IMR-90 (cell line): ENCODE data around the gene ALDH8A1. TPM values are rescaled to one million over a fixed set of nuclear protein-coding genes. Genes with fewer than 3 reads are reported as not detected.

Experiments used
- ATAC-seq: fragments of 200-7000 bp; cut with Tn5 transposase; 2 replicates; pipeline ENCODE4 v1.9.1; 2020; ENCODE audit warnings: low read depth, mild to moderate bottlenecking, moderate library complexity
- BruUV-seq: library from RNA; stranded (reverse); fragments of 400-500 nt; replicated peaks from 2 replicates; lab custom pipeline; 2021; lab: Mats Ljungman, UMichigan
- CTCF ChIA-PET: fragments of 300-600 bp; formaldehyde crosslinking; extraction: SDS; loops from one replicate; lab custom pipeline; 2021; ENCODE audit warnings: antibody characterized with exemption; lab: Yijun Ruan, JAX
- POLR2A ChIA-PET: fragments of 300-600 bp; sonication (Branson Sonifier 250); formaldehyde crosslinking; loops from one replicate; lab custom pipeline; 2022; ENCODE audit warnings: antibody characterized with exemption; ENCODE audit not compliant: unreplicated experiment; lab: Charles Lee
- DNase-seq: peaks from one replicate; pipeline ENCODE4 v3.0.0; 2013
- H2AFZ ChIP-seq: replicated peaks from 2 replicates; pipeline ENCODE3; 2013; ENCODE audit warnings: low read length, mild to moderate bottlenecking; ENCODE audit not compliant: poor library complexity
- H2AK5ac ChIP-seq: 2 replicates; pipeline ENCODE4 v1.6.1; 2013; ENCODE audit warnings: low read depth, low read length, inconsistent platforms
- H2AK9ac ChIP-seq: replicated peaks from 2 replicates; pipeline ENCODE3; 2013; ENCODE audit warnings: mild to moderate bottlenecking, low read depth, low read length, moderate library complexity; ENCODE audit not compliant: poor library complexity
- H2BK120ac ChIP-seq: 2 replicates; pipeline ENCODE4 v1.6.1; 2013; ENCODE audit warnings: low read depth, low read length, inconsistent platforms
- H2BK15ac ChIP-seq: 3 replicates; pipeline ENCODE4 v1.6.1; 2013; ENCODE audit warnings: low read depth, low read length, inconsistent platforms
- H2BK20ac ChIP-seq: 2 replicates; pipeline ENCODE4 v1.6.1; 2013; ENCODE audit warnings: low read depth, mild to moderate bottlenecking, inconsistent platforms, low read length, moderate library complexity
- H2BK5ac ChIP-seq: 2 replicates; pipeline ENCODE4 v1.6.1; 2013; ENCODE audit warnings: mild to moderate bottlenecking, low read depth, low read length, inconsistent platforms; ENCODE audit not compliant: poor library complexity, severe bottlenecking
- H3K14ac ChIP-seq: replicated peaks from 2 replicates; pipeline ENCODE4 v1.6.1; 2013; ENCODE audit warnings: low read depth, low read length, inconsistent platforms
- H3K18ac ChIP-seq: 2 replicates; pipeline ENCODE4 v1.6.1; 2013; ENCODE audit warnings: low read depth, low read length, control low read depth
- H3K23ac ChIP-seq: 2 replicates; pipeline ENCODE4 v1.6.1; 2013; ENCODE audit warnings: low read depth, low read length, inconsistent platforms
- H3K27ac ChIP-seq: 2 replicates; pipeline ENCODE4 v1.5.1; 2013; ENCODE audit warnings: mild to moderate bottlenecking, control low read depth, low read length; ENCODE audit not compliant: insufficient read depth
- H3K27me3 ChIP-seq: 2 replicates; pipeline ENCODE4 v1.6.1; 2013; ENCODE audit warnings: low read length; ENCODE audit not compliant: control insufficient read depth, insufficient read depth
- H3K36me3 ChIP-seq: 2 replicates; pipeline ENCODE4 v1.6.1; 2013; ENCODE audit warnings: low read length, mixed read lengths; ENCODE audit not compliant: control insufficient read depth, insufficient read depth
- H3K4ac ChIP-seq: 2 replicates; pipeline ENCODE4 v1.6.1; 2013; ENCODE audit warnings: low read depth, low read length, inconsistent platforms
- H3K4me1 ChIP-seq: 2 replicates; pipeline ENCODE4 v1.6.1; 2013; ENCODE audit warnings: low read length, mixed read lengths; ENCODE audit not compliant: control insufficient read depth, insufficient read depth
- H3K4me2 ChIP-seq: 2 replicates; pipeline ENCODE4 v1.6.1; 2013; ENCODE audit warnings: low read depth, mild to moderate bottlenecking, control low read depth, low read length, moderate library complexity
- H3K4me3 ChIP-seq: 2 replicates; pipeline ENCODE4 v1.5.1; 2013; ENCODE audit warnings: low read depth, mild to moderate bottlenecking, control low read depth, low read length, moderate library complexity; ENCODE audit not compliant: insufficient read depth
- H3K56ac ChIP-seq: 2 replicates; pipeline ENCODE4 v1.6.1; 2013; ENCODE audit warnings: low read length, inconsistent platforms; ENCODE audit not compliant: insufficient read depth; ENCODE audit errors: extremely low read depth
- H3K79me1 ChIP-seq, 2 experiments: 2 replicates each; pipeline ENCODE4 v1.6.1; 2013; ENCODE audit warnings: low read length in 2 of 2, inconsistent platforms in 1 of 2, low read depth in 1 of 2
- H3K9ac ChIP-seq: 2 replicates; pipeline ENCODE4 v1.6.1; 2013; ENCODE audit warnings: low read depth, low read length, control low read depth
- H3K9me1 ChIP-seq: 2 replicates; pipeline ENCODE4 v1.6.1; 2013; ENCODE audit warnings: low read length, inconsistent platforms; ENCODE audit not compliant: insufficient read depth
- H3K9me3 ChIP-seq: 2 replicates; pipeline ENCODE4 v1.6.1; 2013; ENCODE audit warnings: low read length; ENCODE audit not compliant: control insufficient read depth, insufficient read depth
- H4K20me1 ChIP-seq: 2 replicates; pipeline ENCODE4 v1.6.1; 2013; ENCODE audit warnings: low read length, inconsistent platforms; ENCODE audit not compliant: insufficient read depth
- H4K5ac ChIP-seq: 2 replicates; pipeline ENCODE4 v1.6.1; 2013; ENCODE audit warnings: mild to moderate bottlenecking, low read depth, low read length, control low read depth
- H4K8ac ChIP-seq, 2 experiments: 2 replicates each; pipeline ENCODE4 v1.6.1; 2013; ENCODE audit warnings: low read depth in 2 of 2, low read length in 2 of 2, control low read depth in 1 of 2, inconsistent platforms in 1 of 2
- H4K91ac ChIP-seq: 2 replicates; pipeline ENCODE4 v1.6.1; 2013; ENCODE audit warnings: low read depth, low read length, inconsistent platforms; ENCODE audit not compliant: insufficient read depth
- BHLHE40 ChIP-seq: fragments of 150-350 bp; IDR thresholded peaks from 2 replicates; pipeline ENCODE4 v1.6.1; 2016; ENCODE audit warnings: mild to moderate bottlenecking, low read depth, low read length
- CHD1 ChIP-seq: IDR thresholded peaks from 2 replicates; pipeline ENCODE4 v1.6.1; 2012; ENCODE audit warnings: low read depth, low read length, improper control_type of control experiment
- MXI1 ChIP-seq: IDR thresholded peaks from 2 replicates; pipeline ENCODE4 v1.6.1; 2012; ENCODE audit warnings: low read depth, mild to moderate bottlenecking, low read length, moderate library complexity, borderline replicate concordance
- RAD21 ChIP-seq: IDR thresholded peaks from 2 replicates; pipeline ENCODE4 v1.6.1; 2012; ENCODE audit warnings: low read length, improper control_type of control experiment
- RFX5 ChIP-seq: IDR thresholded peaks from 2 replicates; pipeline ENCODE4 v1.8.0; 2012; ENCODE audit warnings: low read depth, mild to moderate bottlenecking, low read length, moderate library complexity
- SMC3 ChIP-seq: fragments of 150-350 bp; IDR thresholded peaks from 2 replicates; pipeline ENCODE4 v1.6.1; 2016; ENCODE audit warnings: low read depth, mild to moderate bottlenecking, antibody characterized with exemption, low read length, moderate library complexity
- WGBS, 2 experiments: methylation state at CpG; one replicate each; pipeline versions ENCODE4 v1.1.5 to v1.1.7; 2013; ENCODE audit warnings: missing lambda C conversion rate in 2 of 2; ENCODE audit not compliant: insufficient read length in 1 of 2; ENCODE audit errors: extremely low coverage in 2 of 2; 5-methylcytosine and 5-hydroxymethylcytosine counted together
- dilution Hi-C: fragments of 300-500 bp; cut with HindIII; formaldehyde crosslinking; loops from one replicate; pipeline ENCODE4 v1.14.3; 2018; ENCODE audit warnings: low sequenced_read_pairs; ENCODE audit not compliant: unreplicated experiment
- in situ Hi-C: fragments of 300-500 bp; cut with MboI; formaldehyde crosslinking; loops from 3 replicates; pipeline ENCODE4 v1.14.3; 2019; ENCODE audit warnings: low sequenced_read_pairs, inconsistent platforms, mixed read lengths
- intact Hi-C: fragments of 100-400 bp; cut with micrococcal nuclease; formaldehyde crosslinking; loops from 2 replicates; pipeline ENCODE4 v1.10.0; 2022
- polyA plus RNA-seq, 3 experiments: library from polyadenylated mRNA; depleted of rRNA; stranded (reverse); fragments of >200 nt; gene quantifications; 2 replicates each; pipeline ENCODE4 v1.2.3, GENCODE V29; 2012; ENCODE audit warnings: low replicate concordance in 1 of 3
- total RNA-seq: library from RNA; depleted of rRNA; stranded (reverse); fragments of >200 nt; gene quantifications from 2 replicates; pipeline ENCODE4 v1.2.3, GENCODE V29; 2012
- TF ChIP-seq, protein P1 (sequence below): conservative IDR thresholded peaks from 2 replicates; pipeline ENCODE4 v1.5.1; 2012; ENCODE audit warnings: mild to moderate bottlenecking, low read depth, low read length, improper control_type of control experiment
- TF ChIP-seq, protein P2 (sequence below): fragments of 150-350 bp; IDR thresholded peaks from 2 replicates; pipeline ENCODE4 v1.6.1; 2017; ENCODE audit warnings: mild to moderate bottlenecking, antibody characterized with exemption, low read length, low read depth

ALDH8A1 gene
- total and polyA plus RNA-seq, 2 of the 4 experiments (the other 2 are of a cell fraction): under 0.01 to 0.15 TPM

DNA sequence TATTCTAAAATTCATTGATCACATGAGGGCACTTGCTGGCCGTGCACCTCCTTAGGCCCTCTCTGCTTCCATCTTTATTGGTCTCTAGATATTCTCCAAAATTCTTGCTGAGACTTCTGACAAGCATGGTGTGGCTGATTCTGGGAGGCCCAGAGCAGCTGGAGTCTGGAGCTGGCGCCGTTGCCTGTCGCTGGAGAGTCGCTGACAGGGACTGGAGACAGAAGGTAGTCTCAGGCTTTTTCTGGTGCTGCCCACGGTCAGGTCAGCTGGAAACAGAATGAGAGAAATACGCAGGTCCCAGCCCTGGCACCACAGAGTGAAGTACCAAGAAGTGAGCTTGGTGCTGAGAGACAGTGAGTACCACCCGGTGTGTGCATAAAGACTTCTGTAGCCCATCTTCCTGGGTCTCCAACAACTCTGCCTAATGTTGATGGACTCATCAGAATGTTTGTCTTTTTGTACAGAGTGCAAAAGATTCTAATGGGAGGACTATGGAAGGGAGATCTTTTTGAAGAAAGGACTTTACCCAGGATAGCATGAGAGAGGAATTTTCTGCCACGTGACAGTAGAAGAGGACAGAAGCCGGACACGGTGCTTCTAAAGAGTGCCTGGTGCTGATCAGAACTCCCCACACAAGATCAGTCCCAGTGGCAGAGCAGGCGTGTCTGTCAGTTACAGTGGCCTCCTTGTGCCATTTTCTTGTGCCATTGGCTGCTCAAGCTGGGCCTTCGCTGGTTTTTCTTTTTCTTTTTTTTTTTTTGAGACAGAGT is 1.8 kb upstream of the ALDH8A1 start:
- Histone ChIP-seq H3K79me1 (no peaks in the 10 kb centered on the region), H2AK5ac (no peak overlapping the region), H2BK20ac (no peak overlapping the region), H2BK120ac (no peak overlapping the region), H3K18ac (no peak overlapping the region), H3K27me3 (no peaks in the 10 kb centered on the region), H3K36me3 (no peaks in the 10 kb centered on the region), H2BK15ac (no peak overlapping the region), H4K20me1 (no peaks in the 10 kb centered on the region), H2AK9ac (no peak overlapping the region), H4K91ac (no peak overlapping the region), H3K4ac (no peak overlapping the region), H3K4me1 (no peaks in the 10 kb centered on the region), H3K9ac (no peak overlapping the region), H4K8ac (no peak overlapping the region), H3K4me2 (no peak overlapping the region), H2AFZ (no peak overlapping the region), H3K9me1 (no peaks in the 10 kb centered on the region), H3K23ac (no peak overlapping the region), H3K9me3 (no peaks in the 10 kb centered on the region), H3K4me3 (no peak overlapping the region), H3K56ac (no peak overlapping the region), H4K5ac (no peak overlapping the region), H3K27ac (no peak overlapping the region), H3K14ac (no peak overlapping the region), H2BK5ac (no peak overlapping the region)
- ChIA-PET CTCF (interaction anchor here (0.6 kb wide), 1 partner anchor 114 kb away, joined by 4 read pairs; no protein-coding TSS in a partner anchor), POLR2A (no interaction called here)
- no TSS peak for BruUV-seq
- intact Hi-C loops: no loop called here
- dilution Hi-C loops: no loop called here
- WGBS, 2 experiments: 98% methylated on average over 8 of the region's 13 CpGs; no CpG with 5 or more reads in 1 of the 2 experiments
- TF ChIP-seq, protein P1, sequence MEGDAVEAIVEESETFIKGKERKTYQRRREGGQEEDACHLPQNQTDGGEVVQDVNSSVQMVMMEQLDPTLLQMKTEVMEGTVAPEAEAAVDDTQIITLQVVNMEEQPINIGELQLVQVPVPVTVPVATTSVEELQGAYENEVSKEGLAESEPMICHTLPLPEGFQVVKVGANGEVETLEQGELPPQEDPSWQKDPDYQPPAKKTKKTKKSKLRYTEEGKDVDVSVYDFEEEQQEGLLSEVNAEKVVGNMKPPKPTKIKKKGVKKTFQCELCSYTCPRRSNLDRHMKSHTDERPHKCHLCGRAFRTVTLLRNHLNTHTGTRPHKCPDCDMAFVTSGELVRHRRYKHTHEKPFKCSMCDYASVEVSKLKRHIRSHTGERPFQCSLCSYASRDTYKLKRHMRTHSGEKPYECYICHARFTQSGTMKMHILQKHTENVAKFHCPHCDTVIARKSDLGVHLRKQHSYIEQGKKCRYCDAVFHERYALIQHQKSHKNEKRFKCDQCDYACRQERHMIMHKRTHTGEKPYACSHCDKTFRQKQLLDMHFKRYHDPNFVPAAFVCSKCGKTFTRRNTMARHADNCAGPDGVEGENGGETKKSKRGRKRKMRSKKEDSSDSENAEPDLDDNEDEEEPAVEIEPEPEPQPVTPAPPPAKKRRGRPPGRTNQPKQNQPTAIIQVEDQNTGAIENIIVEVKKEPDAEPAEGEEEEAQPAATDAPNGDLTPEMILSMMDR: no peak
- TF ChIP-seq RAD21 (no peak), CHD1 (no peak), BHLHE40 (no peak), MXI1 (no peak), SMC3 (no peak), RFX5 (no peak)
- TF ChIP-seq, protein P2, sequence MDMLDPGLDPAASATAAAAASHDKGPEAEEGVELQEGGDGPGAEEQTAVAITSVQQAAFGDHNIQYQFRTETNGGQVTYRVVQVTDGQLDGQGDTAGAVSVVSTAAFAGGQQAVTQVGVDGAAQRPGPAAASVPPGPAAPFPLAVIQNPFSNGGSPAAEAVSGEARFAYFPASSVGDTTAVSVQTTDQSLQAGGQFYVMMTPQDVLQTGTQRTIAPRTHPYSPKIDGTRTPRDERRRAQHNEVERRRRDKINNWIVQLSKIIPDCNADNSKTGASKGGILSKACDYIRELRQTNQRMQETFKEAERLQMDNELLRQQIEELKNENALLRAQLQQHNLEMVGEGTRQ: no peak
- in situ Hi-C loops: no loop called here
- DNase-seq: no peak
- ATAC-seq: no peak
